Neural progenitor cell (in vitro differentiated cells): Measurements from ENCODE around the gene OCA2.

Experiments
- CTCF ChIP-seq: fragments of 200-600 bp; sonication (generic); IDR thresholded peaks from 2 replicates; pipeline ENCODE4 v1.5.1; 2017; ENCODE audit warnings: antibody characterized with exemption, mild to moderate bottlenecking
- EZH2phosphoT487 ChIP-seq: fragments of 200-600 bp; sonication (generic); IDR thresholded peaks from 2 replicates; pipeline ENCODE4 v1.6.1; 2017; ENCODE audit warnings: antibody characterized with exemption

GRCh38 chr15:27973886-27974285, 125.2 kb downstream of the OCA2 start:
- no peak for TF ChIP-seq CTCF
- TF ChIP-seq EZH2phosphoT487, result no peak
